ENCODE results near the gene PRRC2C.

Gene PRRC2C

GRCh38 chr1:171457412-171457811 lies 27.9 kb upstream of the PRRC2C start:
- Histone ChIP-seq H2BK120ac (ENCODE audit: low read depth, low read length) (no peak overlapping the region), H3K18ac (ENCODE audit: low read length) (no peak overlapping the region), H3K79me2 (ENCODE audit: control insufficient read depth, insufficient read depth, low read length) (no peaks in the 10 kb centered on the region), H2AK5ac (ENCODE audit: low read length) (no peak overlapping the region), H3K79me1 (ENCODE audit: low read length) (no peaks in the 10 kb centered on the region), H3K23ac (ENCODE audit: low read length) (no peak overlapping the region), H3K4me3 (ENCODE audit: low read length) (no peak overlapping the region), H3K56ac (ENCODE audit: low read length) (no peak overlapping the region), H3K4me1 (ENCODE audit: control insufficient read depth, low read depth, low read length) (no peaks in the 10 kb centered on the region), H3K27ac (ENCODE audit: low read depth, low read length) (no peak overlapping the region), H3K4me2 (ENCODE audit: low read length) (no peak overlapping the region), H3K9ac (ENCODE audit: low read length) (no peak overlapping the region), H2BK5ac (ENCODE audit: low read length) (no peak overlapping the region), H4K8ac (ENCODE audit: low read depth, low read length) (no peak overlapping the region), H2BK15ac (replicated peaks; ENCODE audit: low read depth) (no peak overlapping the region), H4K5ac (ENCODE audit: low read length) (no peak overlapping the region), H3K27me3 (ENCODE audit: insufficient read depth, low read length, poor library complexity) (no peaks in the 10 kb centered on the region), H3K4ac (ENCODE audit: low read depth, low read length) (no peak overlapping the region), H3K36me3 (ENCODE audit: control insufficient read depth, insufficient read depth, low read length) (no peaks in the 10 kb centered on the region)
- no CpG with 5 or more reads among the region's 2 CpGs for WGBS (ENCODE audit: extremely low coverage, insufficient coverage, low lambda C conversion rate)
- DNase-seq, result no peak

- Histone ChIP-seq H3K23ac (ENCODE audit: low read length) (no peak overlapping the region), H2BK5ac (ENCODE audit: low read length) (no peak overlapping the region), H3K27ac (ENCODE audit: low read depth, low read length) (no peak overlapping the region), H3K79me2 (ENCODE audit: control insufficient read depth, insufficient read depth, low read length) (no peaks in the 10 kb centered on the region), H3K4ac (ENCODE audit: low read depth, low read length) (no peak overlapping the region), H2BK15ac (replicated peaks; ENCODE audit: low read depth) (no peak overlapping the region), H4K5ac (ENCODE audit: low read length) (no peak overlapping the region), H3K4me1 (ENCODE audit: control insufficient read depth, low read depth, low read length) (no peaks in the 10 kb centered on the region), H3K36me3 (ENCODE audit: control insufficient read depth, insufficient read depth, low read length) (no peaks in the 10 kb centered on the region), H2AK5ac (ENCODE audit: low read length) (no peak overlapping the region), H2BK120ac (ENCODE audit: low read depth, low read length) (no peak overlapping the region), H3K79me1 (ENCODE audit: low read length) (no peaks in the 10 kb centered on the region), H3K4me2 (ENCODE audit: low read length) (no peak overlapping the region), H3K9ac (ENCODE audit: low read length) (no peak overlapping the region), H4K8ac (ENCODE audit: low read depth, low read length) (no peak overlapping the region), H3K56ac (ENCODE audit: low read length) (no peak overlapping the region), H3K18ac (ENCODE audit: low read length) (no peak overlapping the region), H3K4me3 (ENCODE audit: low read length) (no peak overlapping the region), H3K27me3 (ENCODE audit: insufficient read depth, low read length, poor library complexity) (no peaks in the 10 kb centered on the region)
- DNase-seq, result no peak
- WGBS (ENCODE audit: extremely low coverage, insufficient coverage, low lambda C conversion rate), result no CpG with 5 or more reads among the region's 4 CpGs
These were observed 25.2 kb upstream of the PRRC2C start for GRCh38 chr1:171460018-171460620.

- no peak for DNase-seq
- no peak overlapping the region for H2BK15ac ChIP-seq (replicated peaks; ENCODE audit: low read depth)
- no peak overlapping the region for H2AK5ac ChIP-seq (ENCODE audit: low read length)
- H3K27me3 ChIP-seq (ENCODE audit: insufficient read depth, low read length, poor library complexity), result no peaks in the 10 kb centered on the region
- no peaks in the 10 kb centered on the region for H3K4me1 ChIP-seq (ENCODE audit: control insufficient read depth, low read depth, low read length)
- H3K79me1 ChIP-seq (ENCODE audit: low read length), result no peaks in the 10 kb centered on the region
- H3K27ac ChIP-seq (ENCODE audit: low read depth, low read length), result no peak overlapping the region
- no peak overlapping the region for H3K9ac ChIP-seq (ENCODE audit: low read length)
- H3K23ac ChIP-seq (ENCODE audit: low read length), result no peak overlapping the region
- H3K4ac ChIP-seq (ENCODE audit: low read depth, low read length), result no peak overlapping the region
- H2BK120ac ChIP-seq (ENCODE audit: low read depth, low read length), result no peak overlapping the region
- H3K56ac ChIP-seq (ENCODE audit: low read length), result no peak overlapping the region
- no peaks in the 10 kb centered on the region for H3K36me3 ChIP-seq (ENCODE audit: control insufficient read depth, insufficient read depth, low read length)
- no peak overlapping the region for H4K5ac ChIP-seq (ENCODE audit: low read length)
- H3K4me3 ChIP-seq (ENCODE audit: low read length), result no peak overlapping the region
- no peak overlapping the region for H2BK5ac ChIP-seq (ENCODE audit: low read length)
- no peaks in the 10 kb centered on the region for H3K79me2 ChIP-seq (ENCODE audit: control insufficient read depth, insufficient read depth, low read length)
- H4K8ac ChIP-seq (ENCODE audit: low read depth, low read length), result no peak overlapping the region
- H3K18ac ChIP-seq (ENCODE audit: low read length), result no peak overlapping the region
- no peak overlapping the region for H3K4me2 ChIP-seq (ENCODE audit: low read length)
These were observed 17.7 kb upstream of the PRRC2C start for GRCh38 chr1:171467626-171468025.

GRCh38 chr1:171468120-171468750 lies 17.1 kb upstream of the PRRC2C start:
- H3K4me3 ChIP-seq (ENCODE audit: low read length), result no peak overlapping the region
- H3K27ac ChIP-seq (ENCODE audit: low read depth, low read length), result no peak overlapping the region

GRCh38 chr1:171470726-171471125 lies 14.6 kb upstream of the PRRC2C start:
- no peak overlapping the region for H2AK5ac ChIP-seq (ENCODE audit: low read length)
- H3K4me2 ChIP-seq (ENCODE audit: low read length), result no peak overlapping the region
- H3K36me3 ChIP-seq (ENCODE audit: control insufficient read depth, insufficient read depth, low read length), result no peaks in the 10 kb centered on the region
- H2BK5ac ChIP-seq (ENCODE audit: low read length), result no peak overlapping the region
- H2BK120ac ChIP-seq (ENCODE audit: low read depth, low read length), result no peak overlapping the region
- H3K4ac ChIP-seq (ENCODE audit: low read depth, low read length), result no peak overlapping the region
- H3K18ac ChIP-seq (ENCODE audit: low read length), result no peak overlapping the region
- no peaks in the 10 kb centered on the region for H3K27me3 ChIP-seq (ENCODE audit: insufficient read depth, low read length, poor library complexity)
- H3K9ac ChIP-seq (ENCODE audit: low read length), result no peak overlapping the region
- no peaks in the 10 kb centered on the region for H3K79me2 ChIP-seq (ENCODE audit: control insufficient read depth, insufficient read depth, low read length)
- H3K4me1 ChIP-seq (ENCODE audit: control insufficient read depth, low read depth, low read length), result no peaks in the 10 kb centered on the region
- WGBS (ENCODE audit: extremely low coverage, insufficient coverage, low lambda C conversion rate), result no CpG with 5 or more reads among the region's 1 CpG
- no peak overlapping the region for H4K5ac ChIP-seq (ENCODE audit: low read length)
- no peak overlapping the region for H3K4me3 ChIP-seq (ENCODE audit: low read length)
- H4K8ac ChIP-seq (ENCODE audit: low read depth, low read length), result no peak overlapping the region
- H3K27ac ChIP-seq (ENCODE audit: low read depth, low read length), result no peak overlapping the region
- no peak overlapping the region for H2BK15ac ChIP-seq (replicated peaks; ENCODE audit: low read depth)
- H3K56ac ChIP-seq (ENCODE audit: low read length), result no peak overlapping the region
- DNase-seq, result no peak
- no peak overlapping the region for H3K23ac ChIP-seq (ENCODE audit: low read length)
- H3K79me1 ChIP-seq (ENCODE audit: low read length), result no peaks in the 10 kb centered on the region

More at GRCh38 chr1:171468120-171468750, 17.1 kb upstream of the PRRC2C start:
- no peaks in the 10 kb centered on the region for H3K27me3 ChIP-seq (ENCODE audit: insufficient read depth, low read length, poor library complexity)
- H3K4ac ChIP-seq (ENCODE audit: low read depth, low read length), result no peak overlapping the region
- no peak overlapping the region for H2BK15ac ChIP-seq (replicated peaks; ENCODE audit: low read depth)
- H4K5ac ChIP-seq (ENCODE audit: low read length), result no peak overlapping the region
- DNase-seq, result no peak
- H3K79me2 ChIP-seq (ENCODE audit: control insufficient read depth, insufficient read depth, low read length), result no peaks in the 10 kb centered on the region
- no peak overlapping the region for H3K23ac ChIP-seq (ENCODE audit: low read length)
- no peak overlapping the region for H2AK5ac ChIP-seq (ENCODE audit: low read length)
- H3K4me1 ChIP-seq (ENCODE audit: control insufficient read depth, low read depth, low read length), result no peaks in the 10 kb centered on the region
- H3K79me1 ChIP-seq (ENCODE audit: low read length), result no peaks in the 10 kb centered on the region
- H3K36me3 ChIP-seq (ENCODE audit: control insufficient read depth, insufficient read depth, low read length), result no peaks in the 10 kb centered on the region
- no peak overlapping the region for H3K9ac ChIP-seq (ENCODE audit: low read length)
- no peak overlapping the region for H4K8ac ChIP-seq (ENCODE audit: low read depth, low read length)
- no peak overlapping the region for H3K56ac ChIP-seq (ENCODE audit: low read length)
- no peak overlapping the region for H2BK5ac ChIP-seq (ENCODE audit: low read length)
- H3K18ac ChIP-seq (ENCODE audit: low read length), result no peak overlapping the region
- WGBS (ENCODE audit: extremely low coverage, insufficient coverage, low lambda C conversion rate), result no CpG with 5 or more reads among the region's 3 CpGs
- no peak overlapping the region for H2BK120ac ChIP-seq (ENCODE audit: low read depth, low read length)
- H3K4me2 ChIP-seq (ENCODE audit: low read length), result no peak overlapping the region

- Histone ChIP-seq H3K4ac (ENCODE audit: low read depth, low read length) (no peak overlapping the region), H3K4me1 (ENCODE audit: control insufficient read depth, low read depth, low read length) (no peaks in the 10 kb centered on the region), H3K4me2 (ENCODE audit: low read length) (no peak overlapping the region), H3K4me3 (ENCODE audit: low read length) (no peak overlapping the region), H3K18ac (ENCODE audit: low read length) (no peak overlapping the region), H3K23ac (ENCODE audit: low read length) (no peak overlapping the region), H2BK5ac (ENCODE audit: low read length) (no peak overlapping the region), H3K79me1 (ENCODE audit: low read length) (no peaks in the 10 kb centered on the region), H3K79me2 (ENCODE audit: control insufficient read depth, insufficient read depth, low read length) (no peaks in the 10 kb centered on the region), H2BK15ac (replicated peaks; ENCODE audit: low read depth) (no peak overlapping the region), H2BK120ac (ENCODE audit: low read depth, low read length) (no peak overlapping the region), H3K27me3 (ENCODE audit: insufficient read depth, low read length, poor library complexity) (no peaks in the 10 kb centered on the region), H3K9ac (ENCODE audit: low read length) (no peak overlapping the region), H4K5ac (ENCODE audit: low read length) (no peak overlapping the region), H3K56ac (ENCODE audit: low read length) (no peak overlapping the region), H4K8ac (ENCODE audit: low read depth, low read length) (no peak overlapping the region), H2AK5ac (ENCODE audit: low read length) (no peak overlapping the region), H3K36me3 (ENCODE audit: control insufficient read depth, insufficient read depth, low read length) (no peaks in the 10 kb centered on the region), H3K27ac (ENCODE audit: low read depth, low read length) (no peak overlapping the region)
- no CpG with 5 or more reads among the region's 7 CpGs for WGBS (ENCODE audit: extremely low coverage, insufficient coverage, low lambda C conversion rate)
- no peak for DNase-seq
These were observed 13.1 kb upstream of the PRRC2C start for GRCh38 chr1:171472183-171472647.
